Common myeloid progenitor, CD34-positive (primary cell): ENCODE results near the gene RPL5.

Experiments used
- CTCF ChIA-PET: fragments of 350-600 bp; sonication (Branson Sonifier 250); formaldehyde crosslinking; loops from one replicate; lab custom pipeline; 2021; ENCODE audit warnings: antibody characterized with exemption; lab: Charles Lee
- POLR2A ChIA-PET: fragments of 350-600 bp; sonication (Branson Sonifier 250); formaldehyde crosslinking; loops from one replicate; lab custom pipeline; 2021; ENCODE audit warnings: antibody characterized with exemption; lab: Charles Lee
- DNase-seq, 3 donors: peaks; one replicate each; pipeline versions ENCODE4 v3.0.0 to v3.0.0-alpha.2; 2013
- H3K27ac ChIP-seq, 2 experiments: 1 replicate in 1 of 2; 2 replicates in 1 of 2; pipeline ENCODE4 v1.7.0; 2013; ENCODE audit warnings: inconsistent platforms in 2 of 2, low read length in 2 of 2, mild to moderate bottlenecking in 2 of 2, low read depth in 1 of 2, moderate library complexity in 1 of 2; ENCODE audit not compliant: severe bottlenecking in 2 of 2, insufficient read depth in 1 of 2, poor library complexity in 1 of 2
- H3K27me3 ChIP-seq, 5 experiments: replicated peaks in 2 of 5; 1 replicate in 3 of 5; 2 replicates in 2 of 5; pipeline versions ENCODE4 v1.6.1 to v1.7.0; 2013; ENCODE audit warnings: low read length in 4 of 5, mild to moderate bottlenecking in 2 of 5, moderate library complexity in 2 of 5, inconsistent platforms in 1 of 5; ENCODE audit not compliant: insufficient read depth in 5 of 5, control insufficient read depth in 4 of 5
- H3K36me3 ChIP-seq, 4 experiments: 1 replicate in 2 of 4; 2 replicates in 2 of 4; pipeline versions ENCODE4 v1.6.1 to v1.7.0; 2013; ENCODE audit warnings: low read length in 3 of 4, control low read depth in 1 of 4, mild to moderate bottlenecking in 1 of 4; ENCODE audit not compliant: control insufficient read depth in 4 of 4, insufficient read depth in 4 of 4
- H3K4me1 ChIP-seq, 4 experiments: 1 replicate in 3 of 4; 2 replicates in 1 of 4; pipeline versions ENCODE4 v1.6.1 to v1.7.1; 2013; ENCODE audit warnings: low read length in 3 of 4, mild to moderate bottlenecking in 3 of 4, control low read depth in 1 of 4, inconsistent platforms in 1 of 4, moderate library complexity in 1 of 4; ENCODE audit not compliant: control insufficient read depth in 4 of 4, insufficient read depth in 4 of 4; ENCODE audit errors: control extremely low read depth in 1 of 4
- H3K4me3 ChIP-seq, 7 experiments: 1 replicate in 4 of 7; 2 replicates in 3 of 7; pipeline versions ENCODE4 v1.5.1 to v1.7.0; 2013; ENCODE audit warnings: mild to moderate bottlenecking in 7 of 7, low read length in 6 of 7, moderate library complexity in 6 of 7, inconsistent platforms in 2 of 7, low read depth in 2 of 7, control low read depth in 1 of 7; ENCODE audit not compliant: insufficient read depth in 4 of 7, control insufficient read depth in 1 of 7; ENCODE audit errors: extremely low read depth in 1 of 7
- H3K9me3 ChIP-seq, 5 experiments: 1 replicate in 4 of 5; 2 replicates in 1 of 5; pipeline versions ENCODE4 v1.6.1 to v1.7.1; 2013; ENCODE audit warnings: low read length in 4 of 5, mild to moderate bottlenecking in 2 of 5, inconsistent platforms in 1 of 5, low read depth in 1 of 5, moderate library complexity in 1 of 5; ENCODE audit not compliant: control insufficient read depth in 4 of 5, insufficient read depth in 2 of 5; ENCODE audit errors: control extremely low read depth in 1 of 5
- WGBS: methylation state at CpG from one replicate; pipeline ENCODE4 v1.1.5; 2013; ENCODE audit not compliant: insufficient coverage; 5-methylcytosine and 5-hydroxymethylcytosine counted together

The RPL5 gene

GRCh38 chr1:92874987-92875386, 43.1 kb downstream of the RPL5 start:
- H3K9me3 ChIP-seq, result peaks cover 0 to 6% (median 3%) of the 10 kb centered on the region in 5 experiments
- CTCF ChIA-PET, result interaction anchor here (0.9 to 2.2 kb wide), 3 partner anchors 9 to 119 kb away, joined by 3 to 7 read pairs (median 5); no protein-coding TSS in a partner anchor
- no peaks in the 10 kb centered on the region for H3K27me3 ChIP-seq
- no peaks in the 10 kb centered on the region for H3K4me1 ChIP-seq
- WGBS, result 100% methylated on average over 2 of the region's 2 CpGs
- no peak overlapping the region for H3K27ac ChIP-seq
- POLR2A ChIA-PET, result no interaction called here
- DNase-seq, result no peak
- peak overlapping the region in 1 of 7 experiments; percentile 6 for H3K4me3 ChIP-seq
- no peaks in the 10 kb centered on the region for H3K36me3 ChIP-seq

GRCh38 chr1:92876351-92876750, 44.5 kb downstream of the RPL5 start:
- DNase-seq, result no peak
- Histone ChIP-seq H3K4me3 (no peak overlapping the region), H3K4me1 (no peaks in the 10 kb centered on the region), H3K27ac (no peak overlapping the region), H3K9me3 (peaks cover 0 to 6% (median 3%) of the 10 kb centered on the region in 5 experiments), H3K36me3 (no peaks in the 10 kb centered on the region), H3K27me3 (no peaks in the 10 kb centered on the region)
- ChIA-PET POLR2A (no interaction called here), CTCF (interaction anchor here (1.0 to 1.3 kb wide), 3 partner anchors 9 to 58 kb away, joined by 3 to 4 read pairs (median 4); no protein-coding TSS in a partner anchor)
- 100% methylated on average over 2 of the region's 4 CpGs for WGBS

- CTCF ChIA-PET, result interaction anchor here (0.6 to 1.3 kb wide), 4 partner anchors 8 to 19 kb away, joined by 4 read pairs; no protein-coding TSS in a partner anchor
- Histone ChIP-seq H3K27ac (no peak overlapping the region), H3K27me3 (no peaks in the 10 kb centered on the region), H3K36me3 (no peaks in the 10 kb centered on the region), H3K4me3 (no peak overlapping the region), H3K9me3 (peaks cover 0 to 6% (median 3%) of the 10 kb centered on the region in 5 experiments), H3K4me1 (no peaks in the 10 kb centered on the region)
- 85% methylated on average over 3 of the region's 4 CpGs for WGBS
- DNase-seq, result no peak
- POLR2A ChIA-PET, result interaction anchor here (0.6 kb wide), 1 partner anchor 1922 kb away, joined by 3 read pairs; no protein-coding TSS in a partner anchor
Measured at GRCh38 chr1:92877081-92877711, 45.4 kb downstream of the RPL5 start.

- H3K27ac ChIP-seq, result no peak overlapping the region
- WGBS, result 93% methylated on average over 2 of the region's 4 CpGs
- ChIA-PET CTCF (interaction anchor here (0.6 to 1.2 kb wide), 2 partner anchors 11 to 20 kb away, joined by 4 read pairs; no protein-coding TSS in a partner anchor), POLR2A (no interaction called here)
- no peaks in the 10 kb centered on the region for H3K36me3 ChIP-seq
- H3K4me1 ChIP-seq, result no peaks in the 10 kb centered on the region
- no peaks in the 10 kb centered on the region for H3K27me3 ChIP-seq
- H3K4me3 ChIP-seq, result no peak overlapping the region
- peaks cover 0 to 1% (median 0%) of the 10 kb centered on the region in 5 experiments for H3K9me3 ChIP-seq
- no peak for DNase-seq
Measured at GRCh38 chr1:92877792-92878191, 46.0 kb downstream of the RPL5 start.

GRCh38 chr1:92879316-92879968, 47.6 kb downstream of the RPL5 start:
- CTCF ChIA-PET, result interaction anchor here (1.1 to 1.4 kb wide), 3 partner anchors 20 to 80 kb away, joined by 3 to 4 read pairs (median 3); no protein-coding TSS in a partner anchor
- 100% methylated on average over 1 of the region's 4 CpGs for WGBS
- POLR2A ChIA-PET, result no interaction called here

GRCh38 chr1:92881391-92881790, 49.6 kb downstream of the RPL5 start:
- 100% methylated on average over 1 of the region's 3 CpGs for WGBS

More at GRCh38 chr1:92879316-92879968, 47.6 kb downstream of the RPL5 start:
- no peak overlapping the region for H3K27ac ChIP-seq
- H3K27me3 ChIP-seq, result no peaks in the 10 kb centered on the region
- no peak for DNase-seq
- no peaks in the 10 kb centered on the region for H3K36me3 ChIP-seq
- no peaks in the 10 kb centered on the region for H3K4me1 ChIP-seq
- H3K9me3 ChIP-seq, result no peaks in the 10 kb centered on the region
- no peak overlapping the region for H3K4me3 ChIP-seq

More at GRCh38 chr1:92881391-92881790, 49.6 kb downstream of the RPL5 start:
- Histone ChIP-seq H3K4me1 (no peaks in the 10 kb centered on the region), H3K9me3 (no peaks in the 10 kb centered on the region), H3K27ac (no peak overlapping the region), H3K4me3 (no peak overlapping the region), H3K36me3 (no peaks in the 10 kb centered on the region), H3K27me3 (no peaks in the 10 kb centered on the region)
- ChIA-PET CTCF (interaction anchor here (1.2 to 2.0 kb wide), 2 partner anchors 22 to 78 kb away, joined by 3 to 8 read pairs; no protein-coding TSS in a partner anchor), POLR2A (interaction anchor here (1.0 kb wide), 1 partner anchor 41 kb away, joined by 3 read pairs; no protein-coding TSS in a partner anchor)
- DNase-seq, result no peak
